Gastroesophageal sphincter (tissue), 3 donors: Measurements from ENCODE around the gene PCDHGC4.

Experiments
- EP300 ChIP-seq: sonication (generic); formaldehyde crosslinking; IDR thresholded peaks from one replicate; pipeline ENCODE4 v1.6.1; 2017; ENCODE audit warnings: antibody characterized with exemption, mild to moderate bottlenecking
- POLR2A ChIP-seq, 2 donors: fragments of 450-650 bp; IDR thresholded peaks; one replicate each; pipeline ENCODE4 v1.6.1; 2017; ENCODE audit warnings: antibody characterized with exemption in 2 of 2, mild to moderate bottlenecking in 2 of 2, moderate library complexity in 1 of 2
- POLR2AphosphoS5 ChIP-seq: sonication (generic); formaldehyde crosslinking; IDR thresholded peaks from one replicate; pipeline ENCODE4 v1.6.1; 2017; ENCODE audit warnings: antibody characterized with exemption
- TF ChIP-seq, protein P1 (sequence below), 4 experiments: fragments of 200-600 bp in 2 of 4; fragments of 450-650 bp in 2 of 4; sonication (generic) in 1 of 4; IDR thresholded peaks; one replicate each; pipeline ENCODE4 v1.5.1; 2017 to 2019; ENCODE audit warnings: antibody characterized with exemption in 4 of 4, mild to moderate bottlenecking in 2 of 4, moderate library complexity in 2 of 4

GRCh38 chr5:141527426-141527825 lies 42.6 kb downstream of the PCDHGC4 start:
- TF ChIP-seq POLR2A (IDR thresholded peaks at IDR 0.05) (no peak), EP300 (no peak), POLR2AphosphoS5 (no peak)
- TF ChIP-seq, protein P1, sequence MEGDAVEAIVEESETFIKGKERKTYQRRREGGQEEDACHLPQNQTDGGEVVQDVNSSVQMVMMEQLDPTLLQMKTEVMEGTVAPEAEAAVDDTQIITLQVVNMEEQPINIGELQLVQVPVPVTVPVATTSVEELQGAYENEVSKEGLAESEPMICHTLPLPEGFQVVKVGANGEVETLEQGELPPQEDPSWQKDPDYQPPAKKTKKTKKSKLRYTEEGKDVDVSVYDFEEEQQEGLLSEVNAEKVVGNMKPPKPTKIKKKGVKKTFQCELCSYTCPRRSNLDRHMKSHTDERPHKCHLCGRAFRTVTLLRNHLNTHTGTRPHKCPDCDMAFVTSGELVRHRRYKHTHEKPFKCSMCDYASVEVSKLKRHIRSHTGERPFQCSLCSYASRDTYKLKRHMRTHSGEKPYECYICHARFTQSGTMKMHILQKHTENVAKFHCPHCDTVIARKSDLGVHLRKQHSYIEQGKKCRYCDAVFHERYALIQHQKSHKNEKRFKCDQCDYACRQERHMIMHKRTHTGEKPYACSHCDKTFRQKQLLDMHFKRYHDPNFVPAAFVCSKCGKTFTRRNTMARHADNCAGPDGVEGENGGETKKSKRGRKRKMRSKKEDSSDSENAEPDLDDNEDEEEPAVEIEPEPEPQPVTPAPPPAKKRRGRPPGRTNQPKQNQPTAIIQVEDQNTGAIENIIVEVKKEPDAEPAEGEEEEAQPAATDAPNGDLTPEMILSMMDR (IDR thresholded peaks at IDR 0.05), result no peak
